Neural cell (in vitro differentiated cells): Measurements from ENCODE around the gene MALRD1. TPM values are rescaled to one million over a fixed set of nuclear protein-coding genes. Genes with fewer than 3 reads are reported as not detected.

Experiments used
- H2AFZ ChIP-seq: fragments of 200-600, 300-800 bp; sonication (generic), shearing (Covaris generic); 2 replicates; pipeline ENCODE4 v1.6.0; 2014; ENCODE audit warnings: low read depth, mild to moderate bottlenecking, antibody characterized with exemption, low read length, moderate library complexity
- H3F3A ChIP-seq: fragments of 200-600 bp; shearing (Covaris generic); 2 replicates; pipeline ENCODE4 v1.6.1; 2016; ENCODE audit warnings: mild to moderate bottlenecking, moderate library complexity, mixed read lengths, antibody characterized with exemption, low read length; ENCODE audit not compliant: insufficient read depth, poor library complexity, severe bottlenecking
- H3K27ac ChIP-seq: fragments of 200-600, 300-800 bp; sonication (generic), shearing (Covaris generic); 2 replicates; pipeline ENCODE4 v1.5.1; 2014; ENCODE audit warnings: mild to moderate bottlenecking, low read length, moderate library complexity
- H3K27me3 ChIP-seq: fragments of 300-800, 200-600 bp; sonication (generic), shearing (Covaris generic); 2 replicates; pipeline ENCODE4 v1.6.0; 2014; ENCODE audit warnings: mild to moderate bottlenecking, low read depth, low read length, moderate library complexity; ENCODE audit not compliant: insufficient read depth
- H3K36me3 ChIP-seq: fragments of 300-800, 200-600 bp; sonication (generic), shearing (Covaris generic); 2 replicates; pipeline ENCODE4 v1.5.1; 2014; ENCODE audit warnings: mild to moderate bottlenecking, antibody characterized with exemption, low read length, moderate library complexity; ENCODE audit not compliant: insufficient read depth
- H3K4me2 ChIP-seq: fragments of 300-800, 200-600 bp; sonication (generic), shearing (Covaris generic); 2 replicates; pipeline ENCODE4 v1.6.0; 2014; ENCODE audit warnings: mild to moderate bottlenecking, low read length
- H3K4me3 ChIP-seq: fragments of 300-800, 200-600 bp; sonication (generic), shearing (Covaris generic); 2 replicates; pipeline ENCODE4 v1.5.1; 2014; ENCODE audit warnings: mild to moderate bottlenecking, low read length, moderate library complexity
- H3K79me2 ChIP-seq: fragments of 200-600 bp; shearing (Covaris generic); replicated peaks from 2 replicates; pipeline ENCODE4 v1.6.0; 2014; ENCODE audit warnings: mild to moderate bottlenecking, low read length, moderate library complexity; ENCODE audit not compliant: insufficient read depth
- H3K9ac ChIP-seq: fragments of 300-800, 200-600 bp; sonication (generic), shearing (Covaris generic); 2 replicates; pipeline ENCODE4 v1.6.1; 2016; ENCODE audit warnings: mild to moderate bottlenecking, low read length, mixed read lengths
- H3K9me2 ChIP-seq: fragments of 200-600 bp; shearing (Covaris generic); 2 replicates; pipeline ENCODE4 v1.6.1; 2016; ENCODE audit warnings: mild to moderate bottlenecking, low read length, mixed read lengths; ENCODE audit not compliant: insufficient read depth
- H3K9me3 ChIP-seq: fragments of 200-600, 300-800 bp; sonication (generic), shearing (Covaris generic); 2 replicates; pipeline ENCODE4 v1.6.1; 2016; ENCODE audit warnings: mild to moderate bottlenecking, mixed run types, low read length, moderate library complexity, mixed read lengths
- H4K20me1 ChIP-seq: fragments of 200-600 bp; shearing (Covaris generic); 2 replicates; pipeline ENCODE4 v1.6.1; 2016; ENCODE audit warnings: mild to moderate bottlenecking, mixed run types; ENCODE audit not compliant: insufficient read depth
- CTCF ChIP-seq: fragments of 450-650 bp; IDR thresholded peaks from 2 replicates; pipeline ENCODE4 v1.5.1; 2014; ENCODE audit warnings: antibody characterized with exemption, mild to moderate bottlenecking, moderate library complexity; ENCODE audit not compliant: poor library complexity, severe bottlenecking
- EP300 ChIP-seq: fragments of 450-650 bp; conservative IDR thresholded peaks from 2 replicates; pipeline ENCODE4 v1.6.1; 2014; ENCODE audit warnings: antibody characterized with exemption, mild to moderate bottlenecking, moderate library complexity; ENCODE audit not compliant: poor library complexity, severe bottlenecking
- EZH2 ChIP-seq: fragments of 200-600, 300-800 bp; shearing (Covaris generic), sonication (generic); IDR thresholded peaks from 2 replicates; pipeline ENCODE4 v1.6.1; 2014; ENCODE audit warnings: antibody characterized with exemption, low read length, borderline replicate concordance, mild to moderate bottlenecking; ENCODE audit not compliant: insufficient read depth, poor library complexity, severe bottlenecking
- MXI1 ChIP-seq: fragments of 450-650 bp; conservative IDR thresholded peaks from 2 replicates; pipeline ENCODE4 v1.6.1; 2014; ENCODE audit warnings: antibody characterized with exemption, mild to moderate bottlenecking; ENCODE audit not compliant: poor library complexity, severe bottlenecking
- POLR2AphosphoS5 ChIP-seq: IDR thresholded peaks from 2 replicates; pipeline ENCODE4 v1.6.1; 2012
- RAD21 ChIP-seq: fragments of 450-650 bp; conservative IDR thresholded peaks from 2 replicates; pipeline ENCODE4 v1.6.1; 2014; ENCODE audit warnings: antibody characterized with exemption, mild to moderate bottlenecking, moderate library complexity
- SMC3 ChIP-seq: fragments of 450-650 bp; conservative IDR thresholded peaks from 2 replicates; pipeline ENCODE4 v1.6.1; 2014; ENCODE audit warnings: antibody characterized with exemption, mild to moderate bottlenecking, moderate library complexity; ENCODE audit not compliant: poor library complexity
- TAF1 ChIP-seq: IDR thresholded peaks from 2 replicates; pipeline ENCODE4 v1.6.1; 2012; ENCODE audit warnings: low read depth
- polyA plus RNA-seq: library from polyadenylated mRNA; depleted of rRNA; stranded (reverse); fragments of >200 nt; gene quantifications from 2 replicates; pipeline ENCODE4 v1.2.3, GENCODE V29; 2014
- TF ChIP-seq, protein P1 (sequence below): IDR thresholded peaks from 2 replicates; pipeline ENCODE4 v1.6.1; 2012; ENCODE audit warnings: borderline replicate concordance

MALRD1 gene
- polyA plus RNA-seq, 1 donor from 2014 or later: 0.21 TPM

DNA sequence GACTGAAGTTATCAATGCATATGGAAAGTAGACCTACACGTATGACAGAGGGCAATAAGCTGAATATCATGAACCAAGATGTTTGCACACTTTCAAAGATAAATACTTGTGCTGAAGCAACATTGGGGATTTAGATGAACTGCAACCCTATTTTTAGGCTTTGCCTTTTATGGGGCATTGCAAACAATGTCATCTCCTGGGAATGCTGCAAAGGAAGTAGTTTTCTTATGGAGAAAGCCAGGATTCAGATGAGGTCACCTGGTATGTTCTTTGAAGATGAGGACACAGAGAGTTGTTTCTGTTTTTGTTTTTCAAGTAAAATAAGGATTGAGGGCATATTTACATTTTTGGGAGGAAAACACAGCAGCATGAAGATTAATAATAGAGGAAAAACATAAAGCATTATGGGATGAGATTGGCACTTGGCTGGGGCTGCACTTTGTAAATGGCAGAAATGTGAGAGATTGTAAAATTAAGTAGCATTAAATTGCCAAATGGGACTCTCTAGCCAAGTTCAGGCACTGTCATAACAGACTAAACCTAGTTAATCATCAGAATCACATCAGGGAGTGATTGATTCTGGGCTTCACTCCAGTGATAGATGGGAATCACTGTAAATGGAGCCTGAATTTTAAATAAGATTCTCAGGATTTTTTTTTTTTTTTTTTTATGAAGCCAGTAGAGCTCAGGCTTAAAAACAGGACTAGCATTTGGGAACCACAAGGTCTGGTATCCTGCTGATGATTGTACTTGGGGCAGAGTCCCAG, 63.1 kb downstream of the MALRD1 start:
- Histone ChIP-seq H3K27ac (no peak overlapping the region), H3K36me3 (no peaks in the 10 kb centered on the region), H2AFZ (no peak overlapping the region), H3K4me3 (no peak overlapping the region), H3K79me2 (no peaks in the 10 kb centered on the region), H3K4me2 (no peak overlapping the region), H3K9me3 (no peaks in the 10 kb centered on the region), H3F3A (no peaks in the 10 kb centered on the region), H3K27me3 (no peaks in the 10 kb centered on the region), H3K9me2 (no peaks in the 10 kb centered on the region), H3K9ac (no peak overlapping the region), H4K20me1 (no peaks in the 10 kb centered on the region)
- TF ChIP-seq RAD21: no peak
- no peak for TF ChIP-seq TAF1
- no peak for TF ChIP-seq POLR2AphosphoS5
- no peak for TF ChIP-seq MXI1
- TF ChIP-seq EP300: no peak
- TF ChIP-seq EZH2: no peak
- no peak for TF ChIP-seq SMC3
- no peak for TF ChIP-seq CTCF
- TF ChIP-seq, protein P1, sequence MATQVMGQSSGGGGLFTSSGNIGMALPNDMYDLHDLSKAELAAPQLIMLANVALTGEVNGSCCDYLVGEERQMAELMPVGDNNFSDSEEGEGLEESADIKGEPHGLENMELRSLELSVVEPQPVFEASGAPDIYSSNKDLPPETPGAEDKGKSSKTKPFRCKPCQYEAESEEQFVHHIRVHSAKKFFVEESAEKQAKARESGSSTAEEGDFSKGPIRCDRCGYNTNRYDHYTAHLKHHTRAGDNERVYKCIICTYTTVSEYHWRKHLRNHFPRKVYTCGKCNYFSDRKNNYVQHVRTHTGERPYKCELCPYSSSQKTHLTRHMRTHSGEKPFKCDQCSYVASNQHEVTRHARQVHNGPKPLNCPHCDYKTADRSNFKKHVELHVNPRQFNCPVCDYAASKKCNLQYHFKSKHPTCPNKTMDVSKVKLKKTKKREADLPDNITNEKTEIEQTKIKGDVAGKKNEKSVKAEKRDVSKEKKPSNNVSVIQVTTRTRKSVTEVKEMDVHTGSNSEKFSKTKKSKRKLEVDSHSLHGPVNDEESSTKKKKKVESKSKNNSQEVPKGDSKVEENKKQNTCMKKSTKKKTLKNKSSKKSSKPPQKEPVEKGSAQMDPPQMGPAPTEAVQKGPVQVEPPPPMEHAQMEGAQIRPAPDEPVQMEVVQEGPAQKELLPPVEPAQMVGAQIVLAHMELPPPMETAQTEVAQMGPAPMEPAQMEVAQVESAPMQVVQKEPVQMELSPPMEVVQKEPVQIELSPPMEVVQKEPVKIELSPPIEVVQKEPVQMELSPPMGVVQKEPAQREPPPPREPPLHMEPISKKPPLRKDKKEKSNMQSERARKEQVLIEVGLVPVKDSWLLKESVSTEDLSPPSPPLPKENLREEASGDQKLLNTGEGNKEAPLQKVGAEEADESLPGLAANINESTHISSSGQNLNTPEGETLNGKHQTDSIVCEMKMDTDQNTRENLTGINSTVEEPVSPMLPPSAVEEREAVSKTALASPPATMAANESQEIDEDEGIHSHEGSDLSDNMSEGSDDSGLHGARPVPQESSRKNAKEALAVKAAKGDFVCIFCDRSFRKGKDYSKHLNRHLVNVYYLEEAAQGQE: no peak

DNA sequence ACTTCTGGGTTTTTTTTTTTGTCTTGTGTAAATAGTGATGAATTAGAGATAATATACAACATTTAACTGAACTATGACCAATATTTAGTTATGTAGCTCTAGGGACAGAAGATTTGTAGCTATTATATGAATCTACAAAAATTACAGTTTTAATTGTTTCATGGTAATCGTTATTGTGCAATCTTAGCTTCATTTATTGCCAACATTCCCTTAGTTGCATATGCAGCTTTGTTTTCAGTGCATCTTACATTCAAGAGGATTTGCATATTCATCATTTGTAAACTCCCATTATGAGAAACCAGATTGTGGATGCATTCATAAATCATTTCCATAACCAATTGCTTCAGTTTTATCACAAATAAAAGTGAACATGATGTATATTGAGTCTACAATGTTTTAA, 68.8 kb downstream of the MALRD1 start:
- Histone ChIP-seq H3K9ac (no peak overlapping the region), H3K4me2 (no peak overlapping the region), H3K27me3 (no peaks in the 10 kb centered on the region), H4K20me1 (no peaks in the 10 kb centered on the region), H3K9me2 (no peaks in the 10 kb centered on the region), H3K36me3 (no peaks in the 10 kb centered on the region), H3F3A (no peaks in the 10 kb centered on the region), H3K27ac (no peak overlapping the region), H2AFZ (no peak overlapping the region), H3K79me2 (no peaks in the 10 kb centered on the region), H3K9me3 (no peaks in the 10 kb centered on the region), H3K4me3 (no peak overlapping the region)
- TF ChIP-seq SMC3 (no peak), POLR2AphosphoS5 (no peak), EZH2 (no peak), MXI1 (no peak), CTCF (no peak), RAD21 (no peak), TAF1 (no peak), EP300 (no peak)
- TF ChIP-seq, protein P1: no peak
